ENCODE results near the gene TPGS1. TPM values are rescaled to one million over a fixed set of nuclear protein-coding genes. Genes with fewer than 3 reads are reported as not detected.

The TPGS1 gene
- total and polyA plus RNA-seq, 9 donors, result 8.6 to 15.1 (median 12.3) TPM

- Histone ChIP-seq H3K27ac (ENCODE audit: low read length) (peak overlapping the region; percentile 97), H3K4me1 (ENCODE audit: control insufficient read depth, insufficient read depth, low read length) (peaks cover 31% of the 10 kb centered on the region), H3K36me3 (ENCODE audit: control insufficient read depth, insufficient read depth, low read length) (peaks cover 8% of the 10 kb centered on the region), H3K9me3 (replicated peaks; ENCODE audit: control insufficient read depth, low read depth, low read length) (no peaks in the 10 kb centered on the region), H3K4me3 (ENCODE audit: low read length) (peak overlapping the region; percentile 85), H3K27me3 (ENCODE audit: control insufficient read depth, insufficient read depth, low read length) (no peaks in the 10 kb centered on the region)
- 2% methylated on average over 44 of the region's 48 CpGs for WGBS (ENCODE audit: insufficient coverage)
- DNase-seq, result peak; percentile 100
Measured at GRCh38 chr19:506404-507285, 652 bp upstream of the TPGS1 start.

- no peak for DNase-seq
- H3K4me1 ChIP-seq (ENCODE audit: control insufficient read depth, insufficient read depth, low read length), result peaks cover 40% of the 10 kb centered on the region
- H3K27ac ChIP-seq (ENCODE audit: low read length), result peak overlapping the region; percentile 97
- peaks cover 8% of the 10 kb centered on the region for H3K36me3 ChIP-seq (ENCODE audit: control insufficient read depth, insufficient read depth, low read length)
- no peaks in the 10 kb centered on the region for H3K27me3 ChIP-seq (ENCODE audit: control insufficient read depth, insufficient read depth, low read length)
- WGBS (ENCODE audit: insufficient coverage), result 54% methylated on average over 30 of the region's 32 CpGs
- H3K4me3 ChIP-seq (ENCODE audit: low read length), result peak overlapping the region; percentile 85
- H3K9me3 ChIP-seq (replicated peaks; ENCODE audit: control insufficient read depth, low read depth, low read length), result no peaks in the 10 kb centered on the region
Measured at GRCh38 chr19:508204-509150, 1.2 kb downstream of the TPGS1 start.

GRCh38 chr19:510606-511100, 3.4 kb downstream of the TPGS1 start:
- Histone ChIP-seq H3K9me3 (replicated peaks; ENCODE audit: control insufficient read depth, low read depth, low read length) (no peaks in the 10 kb centered on the region), H3K36me3 (ENCODE audit: control insufficient read depth, insufficient read depth, low read length) (peaks cover 15% of the 10 kb centered on the region), H3K4me3 (ENCODE audit: low read length) (no peak overlapping the region), H3K27ac (ENCODE audit: low read length) (peak overlapping the region; percentile 87), H3K4me1 (ENCODE audit: control insufficient read depth, insufficient read depth, low read length) (peaks cover 40% of the 10 kb centered on the region), H3K27me3 (ENCODE audit: control insufficient read depth, insufficient read depth, low read length) (no peaks in the 10 kb centered on the region)
- peak; percentile 78 for DNase-seq
- WGBS (ENCODE audit: insufficient coverage), result 10% methylated on average over 12 of the region's 21 CpGs

GRCh38 chr19:511101-511851, 4.0 kb downstream of the TPGS1 start:
- peaks cover 38% of the 10 kb centered on the region for H3K4me1 ChIP-seq (ENCODE audit: control insufficient read depth, insufficient read depth, low read length)
- H3K27ac ChIP-seq (ENCODE audit: low read length), result peak overlapping the region; percentile 87
- H3K4me3 ChIP-seq (ENCODE audit: low read length), result no peak overlapping the region
- peak; percentile 76 for DNase-seq
- WGBS (ENCODE audit: insufficient coverage), result 31% methylated on average over 17 of the region's 30 CpGs
- H3K9me3 ChIP-seq (replicated peaks; ENCODE audit: control insufficient read depth, low read depth, low read length), result no peaks in the 10 kb centered on the region
- H3K36me3 ChIP-seq (ENCODE audit: control insufficient read depth, insufficient read depth, low read length), result peaks cover 15% of the 10 kb centered on the region
- no peaks in the 10 kb centered on the region for H3K27me3 ChIP-seq (ENCODE audit: control insufficient read depth, insufficient read depth, low read length)

- H3K4me1 ChIP-seq (ENCODE audit: control insufficient read depth, insufficient read depth, low read length), result peaks cover 39% of the 10 kb centered on the region
- no peak overlapping the region for H3K27ac ChIP-seq (ENCODE audit: low read length)
- no peak overlapping the region for H3K4me3 ChIP-seq (ENCODE audit: low read length)
- H3K36me3 ChIP-seq (ENCODE audit: control insufficient read depth, insufficient read depth, low read length), result peaks cover 15% of the 10 kb centered on the region
- WGBS (ENCODE audit: insufficient coverage), result 23% methylated on average over 53 of the region's 62 CpGs
- peak; percentile 32 for DNase-seq
- no peaks in the 10 kb centered on the region for H3K27me3 ChIP-seq (ENCODE audit: control insufficient read depth, insufficient read depth, low read length)
- no peaks in the 10 kb centered on the region for H3K9me3 ChIP-seq (replicated peaks; ENCODE audit: control insufficient read depth, low read depth, low read length)
Measured at GRCh38 chr19:512547-513365, 5.5 kb downstream of the TPGS1 start.

- H3K9me3 ChIP-seq (replicated peaks; ENCODE audit: control insufficient read depth, low read depth, low read length), result no peaks in the 10 kb centered on the region
- peaks cover 30% of the 10 kb centered on the region for H3K4me1 ChIP-seq (ENCODE audit: control insufficient read depth, insufficient read depth, low read length)
- H3K4me3 ChIP-seq (ENCODE audit: low read length), result no peak overlapping the region
- no peak for DNase-seq
- H3K27ac ChIP-seq (ENCODE audit: low read length), result no peak overlapping the region
- H3K36me3 ChIP-seq (ENCODE audit: control insufficient read depth, insufficient read depth, low read length), result peaks cover 15% of the 10 kb centered on the region
- 66% methylated on average over 10 of the region's 10 CpGs for WGBS (ENCODE audit: insufficient coverage)
- H3K27me3 ChIP-seq (ENCODE audit: control insufficient read depth, insufficient read depth, low read length), result no peaks in the 10 kb centered on the region
Measured at GRCh38 chr19:513368-514165, 6.3 kb downstream of the TPGS1 start.

GRCh38 chr19:514166-514663, 6.9 kb downstream of the TPGS1 start:
- Histone ChIP-seq H3K4me1 (ENCODE audit: control insufficient read depth, insufficient read depth, low read length) (peaks cover 27% of the 10 kb centered on the region), H3K4me3 (ENCODE audit: low read length) (no peak overlapping the region), H3K36me3 (ENCODE audit: control insufficient read depth, insufficient read depth, low read length) (peaks cover 11% of the 10 kb centered on the region), H3K27ac (ENCODE audit: low read length) (no peak overlapping the region), H3K27me3 (ENCODE audit: control insufficient read depth, insufficient read depth, low read length) (no peaks in the 10 kb centered on the region), H3K9me3 (replicated peaks; ENCODE audit: control insufficient read depth, low read depth, low read length) (no peaks in the 10 kb centered on the region)
- WGBS (ENCODE audit: insufficient coverage), result 98% methylated on average over 6 of the region's 9 CpGs
- no peak for DNase-seq

- H3K27ac ChIP-seq (ENCODE audit: low read length), result peak overlapping the region; percentile 29
Measured at GRCh38 chr19:517721-518597, 10.7 kb downstream of the TPGS1 start.

More at GRCh38 chr19:517721-518597, 10.7 kb downstream of the TPGS1 start:
- peaks cover 10% of the 10 kb centered on the region for H3K9me3 ChIP-seq (replicated peaks; ENCODE audit: control insufficient read depth, low read depth, low read length)
- WGBS (ENCODE audit: insufficient coverage), result 19% methylated on average over 10 of the region's 10 CpGs
- H3K36me3 ChIP-seq (ENCODE audit: control insufficient read depth, insufficient read depth, low read length), result peaks cover 12% of the 10 kb centered on the region
- no peak overlapping the region for H3K4me3 ChIP-seq (ENCODE audit: low read length)
- peak; percentile 98 for DNase-seq
- peaks cover 6% of the 10 kb centered on the region for H3K4me1 ChIP-seq (ENCODE audit: control insufficient read depth, insufficient read depth, low read length)
- H3K27me3 ChIP-seq (ENCODE audit: control insufficient read depth, insufficient read depth, low read length), result no peaks in the 10 kb centered on the region
